IMR-90 (cell line): ENCODE data around the gene COG2. TPM values are rescaled to one million over a fixed set of nuclear protein-coding genes. Genes with fewer than 3 reads are reported as not detected.

Experiments
- ATAC-seq: fragments of 200-7000 bp; cut with Tn5 transposase; 2 replicates; pipeline ENCODE4 v1.9.1; 2020; ENCODE audit warnings: low read depth, mild to moderate bottlenecking, moderate library complexity
- BruUV-seq: library from RNA; stranded (reverse); fragments of 400-500 nt; replicated peaks from 2 replicates; lab custom pipeline; 2021; lab: Mats Ljungman, UMichigan
- CTCF ChIA-PET: fragments of 300-600 bp; formaldehyde crosslinking; extraction: SDS; loops from one replicate; lab custom pipeline; 2021; ENCODE audit warnings: antibody characterized with exemption; lab: Yijun Ruan, JAX
- POLR2A ChIA-PET: fragments of 300-600 bp; sonication (Branson Sonifier 250); formaldehyde crosslinking; loops from one replicate; lab custom pipeline; 2022; ENCODE audit warnings: antibody characterized with exemption; ENCODE audit not compliant: unreplicated experiment; lab: Charles Lee
- DNase-seq: peaks from one replicate; pipeline ENCODE4 v3.0.0; 2013
- H2AFZ ChIP-seq: replicated peaks from 2 replicates; pipeline ENCODE3; 2013; ENCODE audit warnings: low read length, mild to moderate bottlenecking; ENCODE audit not compliant: poor library complexity
- H2AK5ac ChIP-seq: 2 replicates; pipeline ENCODE4 v1.6.1; 2013; ENCODE audit warnings: low read depth, low read length, inconsistent platforms
- H2AK9ac ChIP-seq: replicated peaks from 2 replicates; pipeline ENCODE3; 2013; ENCODE audit warnings: mild to moderate bottlenecking, low read depth, low read length, moderate library complexity; ENCODE audit not compliant: poor library complexity
- H2BK120ac ChIP-seq: 2 replicates; pipeline ENCODE4 v1.6.1; 2013; ENCODE audit warnings: low read depth, low read length, inconsistent platforms
- H2BK15ac ChIP-seq: 3 replicates; pipeline ENCODE4 v1.6.1; 2013; ENCODE audit warnings: low read depth, low read length, inconsistent platforms
- H2BK20ac ChIP-seq: 2 replicates; pipeline ENCODE4 v1.6.1; 2013; ENCODE audit warnings: low read depth, mild to moderate bottlenecking, inconsistent platforms, low read length, moderate library complexity
- H2BK5ac ChIP-seq: 2 replicates; pipeline ENCODE4 v1.6.1; 2013; ENCODE audit warnings: mild to moderate bottlenecking, low read depth, low read length, inconsistent platforms; ENCODE audit not compliant: poor library complexity, severe bottlenecking
- H3K14ac ChIP-seq: replicated peaks from 2 replicates; pipeline ENCODE4 v1.6.1; 2013; ENCODE audit warnings: low read depth, low read length, inconsistent platforms
- H3K18ac ChIP-seq: 2 replicates; pipeline ENCODE4 v1.6.1; 2013; ENCODE audit warnings: low read depth, low read length, control low read depth
- H3K23ac ChIP-seq: 2 replicates; pipeline ENCODE4 v1.6.1; 2013; ENCODE audit warnings: low read depth, low read length, inconsistent platforms
- H3K27ac ChIP-seq: 2 replicates; pipeline ENCODE4 v1.5.1; 2013; ENCODE audit warnings: mild to moderate bottlenecking, control low read depth, low read length; ENCODE audit not compliant: insufficient read depth
- H3K27me3 ChIP-seq: 2 replicates; pipeline ENCODE4 v1.6.1; 2013; ENCODE audit warnings: low read length; ENCODE audit not compliant: control insufficient read depth, insufficient read depth
- H3K36me3 ChIP-seq: 2 replicates; pipeline ENCODE4 v1.6.1; 2013; ENCODE audit warnings: low read length, mixed read lengths; ENCODE audit not compliant: control insufficient read depth, insufficient read depth
- H3K4ac ChIP-seq: 2 replicates; pipeline ENCODE4 v1.6.1; 2013; ENCODE audit warnings: low read depth, low read length, inconsistent platforms
- H3K4me1 ChIP-seq: 2 replicates; pipeline ENCODE4 v1.6.1; 2013; ENCODE audit warnings: low read length, mixed read lengths; ENCODE audit not compliant: control insufficient read depth, insufficient read depth
- H3K4me2 ChIP-seq: 2 replicates; pipeline ENCODE4 v1.6.1; 2013; ENCODE audit warnings: low read depth, mild to moderate bottlenecking, control low read depth, low read length, moderate library complexity
- H3K4me3 ChIP-seq: 2 replicates; pipeline ENCODE4 v1.5.1; 2013; ENCODE audit warnings: low read depth, mild to moderate bottlenecking, control low read depth, low read length, moderate library complexity; ENCODE audit not compliant: insufficient read depth
- H3K56ac ChIP-seq: 2 replicates; pipeline ENCODE4 v1.6.1; 2013; ENCODE audit warnings: low read length, inconsistent platforms; ENCODE audit not compliant: insufficient read depth; ENCODE audit errors: extremely low read depth
- H3K79me1 ChIP-seq, 2 experiments: 2 replicates each; pipeline ENCODE4 v1.6.1; 2013; ENCODE audit warnings: low read length in 2 of 2, inconsistent platforms in 1 of 2, low read depth in 1 of 2
- H3K9ac ChIP-seq: 2 replicates; pipeline ENCODE4 v1.6.1; 2013; ENCODE audit warnings: low read depth, low read length, control low read depth
- H3K9me1 ChIP-seq: 2 replicates; pipeline ENCODE4 v1.6.1; 2013; ENCODE audit warnings: low read length, inconsistent platforms; ENCODE audit not compliant: insufficient read depth
- H3K9me3 ChIP-seq: 2 replicates; pipeline ENCODE4 v1.6.1; 2013; ENCODE audit warnings: low read length; ENCODE audit not compliant: control insufficient read depth, insufficient read depth
- H4K20me1 ChIP-seq: 2 replicates; pipeline ENCODE4 v1.6.1; 2013; ENCODE audit warnings: low read length, inconsistent platforms; ENCODE audit not compliant: insufficient read depth
- H4K5ac ChIP-seq: 2 replicates; pipeline ENCODE4 v1.6.1; 2013; ENCODE audit warnings: mild to moderate bottlenecking, low read depth, low read length, control low read depth
- H4K8ac ChIP-seq, 2 experiments: 2 replicates each; pipeline ENCODE4 v1.6.1; 2013; ENCODE audit warnings: low read depth in 2 of 2, low read length in 2 of 2, control low read depth in 1 of 2, inconsistent platforms in 1 of 2
- H4K91ac ChIP-seq: 2 replicates; pipeline ENCODE4 v1.6.1; 2013; ENCODE audit warnings: low read depth, low read length, inconsistent platforms; ENCODE audit not compliant: insufficient read depth
- MAFK ChIP-seq: IDR thresholded peaks from 2 replicates; pipeline ENCODE4 v1.6.1; 2012; ENCODE audit warnings: low read depth, low read length, improper control_type of control experiment
- MXI1 ChIP-seq: IDR thresholded peaks from 2 replicates; pipeline ENCODE4 v1.6.1; 2012; ENCODE audit warnings: low read depth, mild to moderate bottlenecking, low read length, moderate library complexity, borderline replicate concordance
- RFX5 ChIP-seq: IDR thresholded peaks from 2 replicates; pipeline ENCODE4 v1.8.0; 2012; ENCODE audit warnings: low read depth, mild to moderate bottlenecking, low read length, moderate library complexity
- WGBS, 2 experiments: methylation state at CpG; one replicate each; pipeline versions ENCODE4 v1.1.5 to v1.1.7; 2013; ENCODE audit warnings: missing lambda C conversion rate in 2 of 2; ENCODE audit not compliant: insufficient read length in 1 of 2; ENCODE audit errors: extremely low coverage in 2 of 2; 5-methylcytosine and 5-hydroxymethylcytosine counted together
- dilution Hi-C: fragments of 300-500 bp; cut with HindIII; formaldehyde crosslinking; loops from one replicate; pipeline ENCODE4 v1.14.3; 2018; ENCODE audit warnings: low sequenced_read_pairs; ENCODE audit not compliant: unreplicated experiment
- in situ Hi-C: fragments of 300-500 bp; cut with MboI; formaldehyde crosslinking; loops from 3 replicates; pipeline ENCODE4 v1.14.3; 2019; ENCODE audit warnings: low sequenced_read_pairs, inconsistent platforms, mixed read lengths
- intact Hi-C: fragments of 100-400 bp; cut with micrococcal nuclease; formaldehyde crosslinking; loops from 2 replicates; pipeline ENCODE4 v1.10.0; 2022
- polyA plus RNA-seq, 3 experiments: library from polyadenylated mRNA; depleted of rRNA; stranded (reverse); fragments of >200 nt; gene quantifications; 2 replicates each; pipeline ENCODE4 v1.2.3, GENCODE V29; 2012; ENCODE audit warnings: low replicate concordance in 1 of 3
- total RNA-seq: library from RNA; depleted of rRNA; stranded (reverse); fragments of >200 nt; gene quantifications from 2 replicates; pipeline ENCODE4 v1.2.3, GENCODE V29; 2012

Gene COG2
- total and polyA plus RNA-seq, 2 of the 4 experiments (the other 2 are of a cell fraction) = 9.1 to 16.7 TPM

- ATAC-seq = no peak
- Histone ChIP-seq H3K9ac (no peak overlapping the region), H3K23ac (no peak overlapping the region), H3K4me3 (no peak overlapping the region), H3K56ac (no peak overlapping the region), H3K36me3 (no peaks in the 10 kb centered on the region), H3K4ac (no peak overlapping the region), H3K4me2 (no peak overlapping the region), H2AK5ac (no peak overlapping the region), H3K27ac (no peak overlapping the region), H3K18ac (no peak overlapping the region; the same call in 1 of the 2 replicates), H4K91ac (no peak overlapping the region), H3K9me3 (no peaks in the 10 kb centered on the region), H4K5ac (no peak overlapping the region), H3K9me1 (peaks cover 4% of the 10 kb centered on the region; the same call in 1 of the 2 replicates), H2AK9ac (no peak overlapping the region), H3K14ac (no peak overlapping the region), H3K79me1 (no peaks in the 10 kb centered on the region), H2BK20ac (no peak overlapping the region), H2BK15ac (no peak overlapping the region; the same call in 2 of the 3 replicates), H2BK5ac (no peak overlapping the region), H3K4me1 (peaks cover 11% of the 10 kb centered on the region), H2AFZ (no peak overlapping the region), H2BK120ac (no peak overlapping the region), H4K8ac (no peak overlapping the region), H4K20me1 (no peaks in the 10 kb centered on the region), H3K27me3 (peaks cover 2% of the 10 kb centered on the region; the same call in 1 of the 2 replicates)
- no peak for TF ChIP-seq MAFK
- no peak for TF ChIP-seq RFX5
- TF ChIP-seq MXI1 = no peak
- no peak for DNase-seq
- no TSS peak for BruUV-seq
- ChIA-PET CTCF (interaction anchor here (1.2 to 1.6 kb wide), 2 partner anchors 51 to 59 kb away, joined by 3 read pairs; no protein-coding TSS in a partner anchor), POLR2A (no interaction called here)
- intact Hi-C loops = loop anchor here (5.0 kb wide), 1 partner anchor 39 kb away; no protein-coding TSS in a partner anchor
- in situ Hi-C loops = no loop called here
- dilution Hi-C loops = no loop called here
- WGBS, 2 experiments = 67% methylated on average over 1 of the region's 7 CpGs; no CpG with 5 or more reads in 1 of the 2 experiments
Observed at GRCh38 chr1:230713138-230713537, 70.9 kb downstream of the COG2 start.
